ENCODE results near the gene AHNAK2. TPM values are rescaled to one million over a fixed set of nuclear protein-coding genes. Genes with fewer than 3 reads are reported as not detected.
A peak's percentile ranks its signal among the peaks of the same experiment; 100 is the strongest.

Gene AHNAK2
- total RNA-seq, 1 experiment from 2014 or later, result 10.4 TPM

DNA sequence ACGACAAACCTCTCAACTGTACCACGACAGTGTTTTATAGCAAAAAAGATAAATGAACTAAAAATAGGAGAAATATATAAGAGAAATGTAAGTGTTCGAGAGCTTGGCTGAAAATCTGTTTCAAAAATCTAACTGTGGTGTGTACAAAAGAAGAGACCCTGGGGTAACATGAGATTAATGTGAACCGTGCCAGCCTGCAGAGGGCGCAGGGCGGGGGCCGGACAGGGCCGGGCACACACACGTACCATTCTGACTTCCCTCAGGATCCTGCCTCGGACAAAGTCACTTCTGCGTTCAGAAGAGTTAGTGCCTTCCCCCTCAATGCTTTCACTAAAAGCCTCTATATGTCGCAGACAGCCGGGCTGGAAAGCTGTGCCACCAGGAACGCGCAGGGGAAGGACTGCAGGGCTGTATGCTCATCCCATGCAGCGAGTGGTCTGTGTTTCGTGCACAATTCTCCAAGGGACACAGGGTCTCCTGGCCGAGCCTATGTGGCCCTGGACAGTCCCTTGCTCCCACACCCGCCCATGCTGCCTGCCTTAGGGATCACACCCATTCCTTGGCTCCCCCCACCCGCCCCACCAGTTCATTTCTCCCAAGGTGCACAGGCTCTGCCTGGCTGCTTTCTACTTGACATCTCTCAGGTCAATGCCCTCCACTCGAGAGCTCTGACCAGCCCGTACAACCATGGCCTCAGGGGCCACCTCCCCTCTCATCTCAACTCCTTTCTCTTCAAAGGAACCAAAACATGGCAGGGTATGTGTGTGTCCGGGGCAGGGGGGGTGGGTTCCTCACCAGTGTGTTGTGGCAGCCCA, 34.2 kb upstream of the AHNAK2 start:
- no peak for DNase-seq (ENCODE audit: low read depth)

DNA sequence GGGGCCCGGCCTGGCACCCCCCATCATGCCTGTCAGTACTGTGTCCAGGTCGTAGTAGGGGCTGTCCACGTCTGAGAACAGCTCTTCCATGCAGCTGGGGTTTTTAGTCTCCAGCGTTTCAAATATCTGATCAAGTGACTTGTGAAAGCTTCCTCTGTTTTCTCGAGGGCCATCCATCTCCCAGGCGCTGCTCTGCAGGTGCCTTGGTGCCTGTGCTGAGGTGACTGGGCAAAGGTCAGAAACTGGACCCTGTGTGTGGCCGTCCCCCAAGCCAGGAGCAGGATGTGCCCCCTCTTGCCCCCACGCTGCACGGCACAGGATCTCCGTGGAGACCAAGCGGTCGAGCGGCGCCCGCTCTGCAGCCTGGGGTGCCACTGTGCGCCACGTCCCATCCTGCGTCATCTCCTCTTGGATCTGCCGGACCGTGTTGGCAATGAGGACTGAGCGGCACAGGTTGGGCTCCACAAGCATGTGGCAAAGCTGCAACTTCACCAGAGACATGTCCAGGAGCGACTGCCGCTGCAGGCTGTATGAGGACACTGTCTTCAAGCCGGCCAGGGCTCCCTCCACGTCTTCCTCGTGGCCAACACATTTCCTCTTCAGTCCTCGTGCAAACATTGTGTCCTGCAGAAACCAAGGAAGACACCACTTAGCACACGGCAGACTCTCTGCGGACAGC, 33.3 kb upstream of the AHNAK2 start:
- DNase-seq (ENCODE audit: low read depth), result no peak

DNA sequence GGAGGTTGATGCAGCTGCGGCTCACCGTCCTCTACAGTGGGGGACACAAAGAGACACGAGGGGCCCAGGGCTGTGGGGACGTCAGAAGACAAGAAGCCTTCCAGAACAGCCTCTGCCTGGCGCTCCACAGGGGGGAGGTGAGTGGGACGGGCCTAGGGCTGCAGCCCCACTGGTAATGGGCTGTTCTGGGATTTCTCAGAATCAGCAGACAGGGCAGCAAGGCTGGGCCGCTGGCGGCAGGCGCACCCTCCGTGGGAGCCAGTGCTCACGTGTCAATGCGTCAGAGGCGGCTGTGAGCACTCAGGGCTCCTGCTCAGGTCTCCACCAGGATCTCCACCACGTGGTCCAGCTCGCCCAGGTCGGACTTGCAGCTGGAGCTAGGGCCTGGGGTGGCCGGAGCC, 32.7 kb upstream of the AHNAK2 start:
- no peak for DNase-seq (ENCODE audit: low read depth)

DNA sequence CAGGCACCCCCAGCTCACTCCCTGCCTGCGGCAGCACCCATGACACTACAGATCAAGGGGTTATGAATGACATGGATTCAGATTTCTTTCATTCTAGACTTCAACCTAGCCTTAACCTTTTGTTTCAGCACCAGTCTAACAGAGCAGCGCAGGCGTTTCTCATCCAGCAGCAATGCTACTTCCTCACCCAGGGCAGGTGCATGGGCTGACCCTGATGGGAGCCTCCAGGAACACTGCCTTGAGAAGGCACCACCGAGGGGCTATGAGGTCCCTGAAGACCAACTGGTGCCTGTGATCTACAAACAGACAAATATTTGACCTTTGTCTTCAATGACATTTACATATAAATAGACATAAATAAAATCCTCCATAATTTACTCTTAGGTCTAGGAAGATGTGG, 31.9 kb upstream of the AHNAK2 start:
- no peak for DNase-seq (ENCODE audit: low read depth)

DNA sequence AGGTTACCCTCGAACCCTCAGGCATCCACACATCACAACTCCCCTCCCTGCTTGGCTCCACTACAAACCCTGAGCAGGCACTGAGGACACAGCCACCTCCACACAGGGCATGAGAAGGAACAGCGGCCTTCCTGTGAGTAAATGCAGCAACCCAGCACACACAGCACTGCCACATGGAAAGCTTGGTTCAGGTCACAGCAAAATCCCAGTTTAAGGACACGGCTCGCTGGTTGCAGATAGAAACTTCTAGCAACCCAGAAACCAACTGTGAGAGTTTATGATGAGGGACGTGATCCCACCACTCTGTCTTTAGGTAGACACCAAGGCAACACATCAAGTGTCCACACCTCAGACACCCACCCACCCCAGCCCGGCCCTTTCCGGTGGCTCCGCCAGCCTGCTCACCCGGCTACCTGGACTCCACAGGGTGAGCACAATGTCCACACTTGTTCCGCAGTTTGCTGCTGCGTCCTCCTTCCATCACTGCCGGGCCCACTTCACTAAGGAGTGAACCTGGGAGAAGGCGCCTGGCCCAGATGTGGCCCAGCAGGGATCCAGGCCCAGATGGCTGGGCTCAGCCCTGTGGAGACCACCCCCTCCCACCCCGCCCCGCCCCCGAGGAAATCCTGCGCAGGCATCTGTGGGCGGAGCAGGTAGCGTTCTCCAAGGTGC, 29.6 kb upstream of the AHNAK2 start:
- no peak for DNase-seq (ENCODE audit: low read depth)

DNA sequence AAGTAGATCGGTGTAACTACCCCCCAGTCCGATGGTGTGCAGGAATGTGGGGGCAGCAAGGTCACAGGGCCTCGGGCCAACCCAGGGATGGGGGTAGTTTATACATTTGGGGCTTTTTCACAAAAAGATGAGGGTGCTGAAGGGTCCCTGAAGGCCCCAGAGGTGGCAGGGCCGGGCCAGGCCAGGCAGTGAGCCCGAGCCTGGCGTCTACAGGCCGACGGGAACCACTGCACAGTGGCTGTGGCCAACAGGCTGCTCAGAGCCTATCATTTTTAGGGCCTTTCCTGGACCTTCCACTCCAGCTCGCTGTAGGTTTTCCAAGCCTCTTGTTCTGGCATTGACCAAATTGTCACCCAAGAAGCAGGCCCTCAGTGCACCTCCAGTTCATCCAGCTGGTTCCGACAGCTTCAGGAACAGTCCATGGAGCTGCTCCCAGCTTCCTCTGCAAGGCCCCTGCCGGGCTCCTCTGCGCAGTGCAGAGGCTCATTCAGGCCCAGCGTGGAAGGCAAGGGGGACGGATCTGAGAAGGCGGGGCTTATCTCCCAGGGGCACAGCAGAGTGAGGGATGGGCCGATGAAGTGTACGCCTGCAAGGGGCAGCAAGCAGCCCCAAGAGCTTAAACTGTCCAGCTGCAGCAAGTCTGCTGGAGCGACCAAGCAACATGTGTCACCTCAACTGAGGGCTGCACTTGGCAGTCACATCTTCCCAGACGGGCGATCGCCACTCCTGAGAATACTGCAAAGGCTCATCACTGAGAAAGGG, 28.8 kb upstream of the AHNAK2 start:
- no peak for DNase-seq (ENCODE audit: low read depth)

DNA sequence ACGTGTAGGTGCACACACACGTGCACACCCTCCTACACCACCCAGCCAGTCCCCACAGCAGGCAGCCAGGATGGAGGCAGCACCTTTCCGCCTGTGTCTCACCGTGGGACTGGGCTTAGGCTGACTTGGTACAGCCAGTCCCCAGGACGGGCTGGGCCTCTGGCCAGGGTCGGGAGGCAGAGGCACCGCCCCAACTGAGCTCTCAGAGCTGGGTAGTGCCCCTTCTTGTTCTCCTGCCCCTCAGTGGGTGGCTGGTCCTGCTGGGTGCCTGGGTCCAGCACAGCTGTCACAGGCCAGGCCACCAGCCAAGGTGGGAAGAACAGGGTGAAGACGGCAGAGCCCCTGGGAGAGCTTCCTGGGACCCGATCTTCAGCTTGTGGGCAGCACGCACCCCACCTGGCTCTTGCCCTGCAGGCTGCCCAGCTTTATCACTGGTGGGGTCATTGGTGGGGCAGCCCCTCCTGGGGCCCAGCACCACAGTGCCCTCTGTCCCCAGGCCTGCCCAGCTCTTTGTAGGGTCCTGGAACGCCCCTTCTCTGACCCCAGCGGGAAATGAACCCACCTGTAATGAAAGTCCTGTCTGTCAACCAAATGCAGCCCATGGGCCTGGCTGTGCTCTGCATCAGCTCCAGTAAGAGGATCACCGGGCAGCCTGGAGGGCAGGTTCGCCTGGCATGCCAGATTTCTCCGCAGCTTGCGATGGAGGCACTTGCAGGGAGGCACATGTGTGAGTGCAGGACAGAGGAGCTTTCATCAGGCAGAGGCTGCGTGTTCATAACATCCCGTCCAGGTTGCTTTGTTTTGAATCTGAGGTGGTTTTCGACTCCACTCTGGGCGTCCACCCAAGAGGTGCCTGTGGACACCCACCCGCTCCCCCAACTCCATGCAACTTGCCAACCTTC, 28.0 kb upstream of the AHNAK2 start:
- no peak for DNase-seq (ENCODE audit: low read depth)

DNA sequence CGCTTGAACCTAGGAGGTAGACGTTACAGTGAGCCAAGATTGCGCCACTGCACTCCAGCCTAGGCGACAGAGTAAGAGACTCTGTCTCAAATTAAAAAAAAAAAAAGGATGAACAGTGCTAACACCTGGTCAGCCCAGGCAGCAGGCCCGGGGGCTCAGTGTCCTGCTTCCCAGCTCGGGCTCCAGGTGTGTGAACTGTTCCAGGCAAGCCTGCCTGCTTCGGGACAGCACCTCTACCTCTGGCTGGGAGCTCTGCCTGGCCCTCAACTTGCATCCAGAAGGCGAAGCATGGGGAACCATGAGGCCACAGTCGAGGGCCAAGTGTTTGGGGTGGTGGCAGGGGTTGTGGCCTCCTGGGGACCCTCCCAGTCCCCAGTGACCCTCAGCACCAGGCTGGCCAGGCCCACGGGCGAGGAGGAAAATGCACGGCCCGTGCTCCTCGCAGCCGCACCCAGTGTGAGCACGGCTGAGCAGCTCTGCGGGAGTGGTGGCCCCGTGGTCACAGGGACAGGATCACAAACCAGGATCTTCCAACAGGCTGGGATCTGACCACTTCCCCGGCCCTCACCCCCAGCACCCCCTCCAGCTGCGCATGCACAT, 27.3 kb upstream of the AHNAK2 start:
- DNase-seq (ENCODE audit: low read depth), result no peak

DNA sequence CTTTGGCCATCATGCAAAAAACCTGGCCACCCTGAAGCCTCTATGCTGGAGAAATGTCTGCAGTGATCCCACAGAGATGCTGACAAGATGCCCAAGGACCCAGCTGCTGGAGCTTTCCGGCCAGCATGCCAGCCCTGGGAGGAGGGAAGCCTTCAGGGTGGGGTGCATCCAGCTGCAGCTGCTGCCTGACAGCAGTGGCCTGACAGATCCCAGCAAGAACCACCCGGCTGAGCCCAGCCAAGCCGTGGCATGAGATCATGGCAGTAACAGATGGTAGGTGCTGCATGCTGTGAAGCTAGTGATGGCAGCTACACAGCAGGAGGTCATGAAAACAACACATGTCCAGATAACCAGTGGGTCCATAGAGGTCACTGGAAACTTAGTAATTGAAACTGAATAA, 21.2 kb upstream of the AHNAK2 start:
- DNase-seq (ENCODE audit: low read depth), result no peak

DNA sequence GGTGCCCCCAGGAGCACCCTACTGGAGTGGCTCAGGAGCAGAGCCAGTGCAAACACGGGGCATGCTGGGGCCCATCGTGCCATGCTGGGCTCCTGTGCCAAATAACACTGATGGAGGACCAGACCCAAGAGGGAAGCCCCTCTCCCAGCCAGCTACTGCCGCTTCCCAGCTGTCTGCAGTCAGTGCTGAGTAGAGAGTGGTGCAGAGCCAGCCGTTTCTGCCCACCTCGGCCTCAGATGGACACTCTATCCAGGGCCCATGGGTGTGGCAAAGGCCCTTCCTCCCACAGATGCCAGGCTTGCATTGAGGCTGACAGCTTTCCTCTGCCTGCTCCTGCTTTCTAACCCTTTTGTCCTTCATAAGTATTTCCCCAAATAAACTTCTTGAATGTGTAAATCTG, 20.6 kb upstream of the AHNAK2 start:
- DNase-seq (ENCODE audit: low read depth), result no peak

DNA sequence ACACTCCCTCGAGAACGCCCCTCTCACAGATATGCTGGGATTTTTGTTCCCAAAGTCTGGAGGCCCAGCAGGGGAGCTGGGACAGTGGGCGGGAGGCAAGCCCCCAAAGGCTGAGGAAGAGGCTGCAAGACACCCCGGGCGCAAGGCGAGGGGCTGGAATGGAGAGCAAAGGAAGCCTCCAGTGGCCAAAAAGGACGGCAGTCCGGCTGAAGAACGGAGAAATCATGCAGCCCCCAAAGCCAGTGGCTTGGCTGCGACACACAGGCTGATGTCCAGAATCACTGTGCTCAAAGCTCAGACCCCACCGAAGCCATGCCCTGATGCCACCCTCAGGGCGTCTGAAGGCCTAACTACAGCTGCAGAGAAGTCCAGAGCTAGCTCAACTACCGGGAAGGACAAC, 18.3 kb upstream of the AHNAK2 start:
- DNase-seq (ENCODE audit: low read depth), result no peak

DNA sequence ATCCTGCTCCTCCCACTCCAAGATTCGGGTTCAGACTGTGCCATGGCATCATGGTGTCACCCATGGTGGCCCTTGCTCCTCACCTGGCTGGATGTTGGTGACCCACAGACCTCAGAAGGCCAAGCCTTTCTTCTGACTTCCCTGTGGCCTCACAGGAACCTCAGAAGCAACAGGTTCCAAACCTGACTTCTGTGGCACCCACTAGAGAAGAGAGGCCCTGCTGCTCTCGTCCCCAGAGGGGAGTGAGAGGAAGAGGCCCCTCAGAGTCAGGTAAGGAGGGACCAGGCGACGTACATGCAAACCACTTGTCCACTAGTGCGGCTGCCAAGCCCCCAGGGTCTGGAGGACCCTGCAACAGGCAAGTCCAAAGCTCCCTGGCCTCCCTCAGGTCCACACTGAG, 17.9 kb upstream of the AHNAK2 start:
- DNase-seq (ENCODE audit: low read depth), result no peak

DNA sequence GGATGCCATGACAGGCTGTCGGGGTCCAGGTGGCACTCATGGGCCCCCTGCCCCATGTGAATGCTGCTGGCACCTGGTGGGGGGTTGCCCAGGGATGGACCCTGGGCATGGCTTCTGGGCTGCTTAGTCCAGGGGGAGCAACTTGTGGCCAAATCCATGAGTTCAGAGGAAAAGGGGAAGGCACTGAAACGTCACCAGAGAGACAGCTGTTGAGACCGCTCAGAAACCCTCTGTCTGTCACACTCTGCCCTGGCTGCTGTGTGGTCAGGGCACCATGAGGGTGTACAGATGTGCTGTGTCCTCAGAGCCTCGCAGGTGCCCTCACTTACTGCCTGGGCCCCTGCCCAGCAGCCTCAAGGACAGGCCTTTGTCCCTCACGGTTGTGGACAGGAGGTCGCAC, 16.8 kb upstream of the AHNAK2 start:
- DNase-seq (ENCODE audit: low read depth), result no peak

DNA sequence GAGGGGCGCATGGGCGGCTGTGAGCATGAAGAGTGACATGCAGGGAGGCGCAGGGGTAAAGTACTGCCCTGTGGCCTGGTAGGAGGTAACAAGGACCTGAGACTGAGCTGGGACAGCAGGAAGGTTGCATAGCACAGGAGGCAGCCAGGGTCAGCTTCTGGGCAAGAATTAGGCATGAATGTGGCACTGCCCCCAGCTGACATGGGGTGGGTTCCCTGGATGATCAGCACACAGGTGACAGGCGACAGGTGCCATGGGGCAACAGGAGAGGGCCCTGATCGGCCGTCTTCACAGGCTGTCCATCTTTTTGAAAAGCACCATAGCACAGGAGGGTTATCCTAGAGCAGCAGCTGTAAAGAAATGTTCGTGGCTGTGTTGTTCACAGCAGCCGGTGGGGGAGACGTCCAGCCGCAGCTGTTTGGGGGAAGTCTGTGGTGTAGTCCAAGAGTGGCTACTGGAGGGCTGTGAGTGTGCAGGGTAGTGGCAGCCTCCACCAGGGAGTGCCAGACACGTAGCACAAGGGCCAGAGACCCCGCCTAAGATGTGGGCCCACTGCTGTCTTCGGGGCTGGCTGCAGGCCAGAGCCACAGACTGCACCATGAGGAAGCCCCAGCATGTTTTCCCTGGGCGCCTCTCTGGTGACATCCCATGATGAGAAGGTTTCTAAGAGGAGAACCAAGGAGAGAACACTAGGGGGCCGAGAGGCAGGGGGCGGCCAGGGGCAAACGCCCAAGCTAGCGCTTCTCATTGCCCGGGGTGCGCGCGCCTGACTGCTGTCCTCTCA, 15.8 kb upstream of the AHNAK2 start:
- DNase-seq (ENCODE audit: low read depth), result no peak

DNA sequence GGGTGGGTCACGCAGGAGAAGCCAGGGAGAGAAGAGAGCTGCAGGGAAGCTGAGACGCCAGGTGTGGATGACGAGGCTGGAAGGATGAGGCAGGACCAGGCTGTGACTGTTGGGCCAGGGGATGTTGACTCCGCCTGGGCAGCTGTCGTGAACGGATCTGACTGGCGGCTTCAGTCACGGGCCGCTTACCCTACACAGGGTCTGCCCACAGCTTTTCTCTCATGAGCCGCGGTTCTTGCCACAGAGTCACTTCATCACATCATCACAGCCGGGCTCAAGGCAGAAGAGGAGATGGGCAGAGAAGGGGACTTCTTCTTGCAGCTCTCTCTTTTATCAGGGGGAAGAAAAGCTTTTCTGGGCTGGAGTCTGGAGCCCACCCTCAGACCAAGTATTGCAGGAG, 15.1 kb upstream of the AHNAK2 start:
- DNase-seq (ENCODE audit: low read depth), result no peak

DNA sequence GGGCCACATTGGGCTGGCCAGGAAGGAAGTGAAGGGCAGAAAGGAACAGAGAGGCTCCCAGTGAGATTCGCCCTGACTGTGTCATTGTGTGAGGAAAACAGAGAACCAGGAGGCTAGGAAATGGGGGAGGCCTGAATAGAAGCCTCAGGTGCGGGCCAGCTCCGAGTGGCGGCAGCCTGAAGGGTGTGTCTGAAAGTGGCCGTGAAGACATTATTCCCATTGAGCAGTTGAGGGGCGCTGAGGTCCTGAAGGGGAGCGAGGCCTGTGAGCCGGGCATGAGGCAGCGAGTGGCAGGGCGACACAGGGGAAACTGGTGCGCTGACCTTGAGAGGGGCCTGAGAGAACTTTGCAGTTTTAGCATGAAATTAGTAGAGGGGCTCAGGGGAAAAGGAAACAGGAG, 14.3 kb upstream of the AHNAK2 start:
- no peak for DNase-seq (ENCODE audit: low read depth)

DNA sequence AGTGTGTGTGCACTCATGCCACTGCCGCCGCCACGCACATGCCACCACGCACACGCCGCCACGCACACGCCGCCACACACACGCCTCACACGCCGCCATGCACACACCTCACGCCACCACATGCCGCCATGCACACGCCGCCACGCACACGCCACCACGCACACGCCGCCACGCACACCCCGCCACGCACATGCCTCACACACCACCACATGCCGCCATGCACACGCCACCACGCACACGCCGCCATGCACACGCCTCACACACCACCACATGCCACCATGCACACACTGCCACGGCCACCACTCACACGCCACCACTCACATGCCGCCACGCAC, 13.7 kb upstream of the AHNAK2 start:
- DNase-seq (ENCODE audit: low read depth), result no peak

DNA sequence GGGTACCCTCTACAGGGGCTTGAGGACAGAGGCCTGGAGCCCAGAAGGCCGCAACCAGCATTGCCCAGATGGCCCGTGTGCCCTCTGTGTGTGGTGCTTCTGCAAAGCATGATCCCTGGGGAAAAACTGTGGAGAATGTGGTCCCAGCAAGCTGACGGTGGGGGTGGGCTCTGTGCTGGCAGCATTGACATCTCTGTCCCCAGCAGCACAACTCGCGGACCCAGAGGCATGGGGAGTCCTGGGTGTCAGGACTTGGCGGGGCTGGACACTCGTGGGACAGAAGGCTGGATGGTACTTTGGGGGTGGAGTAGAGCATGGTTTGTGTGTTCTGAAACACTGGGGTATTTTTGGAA, 11.8 kb upstream of the AHNAK2 start:
- DNase-seq (ENCODE audit: low read depth), result peak; percentile 3

DNA sequence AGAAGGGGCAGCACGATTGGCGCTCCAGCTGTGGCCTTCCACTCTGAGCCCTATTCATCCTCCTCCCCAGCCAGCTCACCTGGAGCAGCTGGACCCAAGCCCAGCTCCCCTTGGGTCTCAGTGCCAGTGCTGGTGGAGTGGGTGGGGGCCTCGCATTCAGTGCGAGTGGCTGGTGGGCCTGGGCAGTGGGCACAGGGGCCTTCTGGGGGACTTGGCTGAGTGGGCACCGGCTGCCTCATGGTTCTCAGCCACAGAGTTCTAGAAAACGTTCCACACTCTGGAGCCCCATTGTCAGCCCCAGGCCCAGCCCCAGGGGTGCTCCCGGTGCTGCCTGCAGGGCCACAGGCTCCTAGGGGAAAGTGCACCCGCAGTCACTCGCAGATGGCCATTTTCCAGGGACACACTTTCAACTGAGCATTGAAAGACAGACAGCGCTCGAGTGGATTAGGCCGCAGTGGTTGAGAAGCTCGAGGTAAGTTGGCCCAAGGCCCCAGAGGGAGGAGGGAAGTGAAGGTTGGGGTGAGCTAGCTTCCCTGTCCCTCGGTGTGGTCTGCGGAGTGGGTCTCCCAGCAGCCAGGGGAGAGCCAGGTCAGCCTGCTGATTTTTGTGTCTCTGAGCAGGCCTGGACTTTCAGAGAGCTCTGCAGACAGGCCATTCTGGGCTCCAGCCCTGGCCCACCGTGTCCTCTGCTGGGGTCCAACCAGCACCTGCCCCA, 11.2 kb upstream of the AHNAK2 start:
- DNase-seq (ENCODE audit: low read depth), result no peak

All from Daoy (cell line).